Esophagus muscularis mucosa (tissue), 4 donors: ENCODE measurements around the gene LRRC3. TPM values are rescaled to one million over a fixed set of nuclear protein-coding genes. Genes with fewer than 3 reads are reported as not detected.

ENCODE experiments used
- DNase-seq: peaks from one replicate; pipeline ENCODE4 v3.0.0-alpha.2; 2017; ENCODE audit errors: extremely low spot score
- H3K27ac ChIP-seq, 4 donors: fragments of 200-600 bp; sonication (generic); replicated peaks in 1 of 4; 1 replicate in 3 of 4; 2 replicates in 1 of 4; pipeline ENCODE4 v1.5.1; 2016 to 2019; ENCODE audit warnings: mild to moderate bottlenecking in 1 of 4
- H3K27me3 ChIP-seq, 4 donors: fragments of 200-600 bp; sonication (generic); one replicate each; pipeline versions ENCODE4 v1.5.1 to v1.6.0; 2016 to 2019
- H3K36me3 ChIP-seq, 4 donors: fragments of 200-600 bp; sonication (generic); one replicate each; pipeline ENCODE4 v1.5.1; 2016 to 2019
- H3K4me1 ChIP-seq, 4 donors: fragments of 200-600 bp; sonication (generic); one replicate each; pipeline ENCODE4 v1.5.1; 2016 to 2019
- H3K4me3 ChIP-seq, 4 donors: fragments of 200-600 bp; sonication (generic); 1 replicate in 2 of 4; 2 replicates in 2 of 4; pipeline ENCODE4 v1.5.1; 2016 to 2019; ENCODE audit warnings: mild to moderate bottlenecking in 4 of 4, moderate library complexity in 1 of 4
- H3K9me3 ChIP-seq, 4 donors: fragments of 200-600 bp; sonication (generic); 1 replicate in 3 of 4; 2 replicates in 1 of 4; pipeline ENCODE4 v1.5.1; 2016 to 2019
- EP300 ChIP-seq: sonication (generic); formaldehyde crosslinking; IDR thresholded peaks from one replicate; pipeline ENCODE4 v1.6.1; 2017; ENCODE audit warnings: antibody characterized with exemption
- POLR2A ChIP-seq: fragments of 450-650 bp; IDR thresholded peaks from one replicate; pipeline ENCODE4 v1.6.1; 2017; ENCODE audit warnings: antibody characterized with exemption, moderate library complexity, mild to moderate bottlenecking, low read depth
- POLR2AphosphoS5 ChIP-seq, 2 donors: sonication (generic); formaldehyde crosslinking; IDR thresholded peaks; one replicate each; pipeline ENCODE4 v1.6.1; 2017; ENCODE audit warnings: antibody characterized with exemption in 2 of 2
- WGBS: methylation state at CpG from one replicate; pipeline ENCODE4 v1.1.5; 2018; 5-methylcytosine and 5-hydroxymethylcytosine counted together
- intact Hi-C: fragments of 100-400 bp; cut with DNase I; formaldehyde crosslinking; loops from one replicate; pipeline ENCODE4 v1.15.1; 2023
- total RNA-seq, 4 donors: library from RNA; depleted of rRNA; stranded (reverse); fragments of >200 nt; gene quantifications; one replicate each; pipeline versions ENCODE4 v1.1.0 to v1.2.1, GENCODE V29; 2016
- TF ChIP-seq, protein P1 (sequence below), 3 experiments: fragments of 200-600 bp in 2 of 3; fragments of 450-650 bp in 1 of 3; sonication (generic) in 2 of 3; IDR thresholded peaks; one replicate each; pipeline ENCODE4 v1.5.1; 2017 to 2019; ENCODE audit warnings: antibody characterized with exemption in 3 of 3, mild to moderate bottlenecking in 2 of 3, moderate library complexity in 1 of 3

LRRC3 gene
- total RNA-seq, 4 donors from 2014 or later = 3.3 to 6.6 (median 5.3) TPM

DNA sequence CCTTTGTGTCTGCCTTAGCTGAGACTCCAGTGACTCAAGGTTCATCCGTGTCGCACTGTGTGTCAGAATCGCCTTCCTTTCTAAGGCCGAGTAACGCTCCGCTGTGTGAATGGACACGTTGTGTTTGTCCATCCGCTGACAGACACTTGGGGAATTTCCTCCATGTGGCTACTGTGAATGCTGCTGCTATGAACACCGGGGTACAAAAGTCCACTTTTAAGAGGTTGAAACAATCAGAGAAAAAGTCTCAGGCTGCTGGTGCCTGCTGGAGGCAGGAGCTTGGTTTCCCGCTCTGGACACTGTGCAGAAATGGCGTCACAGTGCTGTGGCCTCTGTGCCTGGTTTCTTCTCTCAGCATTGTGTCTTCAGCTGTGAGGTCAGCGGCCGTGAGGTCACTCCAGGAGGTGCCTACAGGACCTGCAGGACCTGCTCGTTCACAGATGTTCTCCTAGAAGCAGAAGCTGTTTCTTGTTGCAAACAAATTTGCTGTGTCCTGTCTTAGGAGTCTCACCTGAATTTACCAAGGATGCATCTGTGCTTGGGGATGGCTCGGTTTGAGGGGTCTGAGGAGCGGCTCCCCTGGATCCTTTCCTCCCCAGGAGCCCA is 50.5 kb downstream of the LRRC3 start:
- 75% methylated on average over 16 of the region's 16 CpGs for WGBS
- peaks cover 0 to 76% (median 0%) of the 10 kb centered on the region in 4 donors for H3K27me3 ChIP-seq
- no peak for TF ChIP-seq EP300
- TF ChIP-seq, protein P1, sequence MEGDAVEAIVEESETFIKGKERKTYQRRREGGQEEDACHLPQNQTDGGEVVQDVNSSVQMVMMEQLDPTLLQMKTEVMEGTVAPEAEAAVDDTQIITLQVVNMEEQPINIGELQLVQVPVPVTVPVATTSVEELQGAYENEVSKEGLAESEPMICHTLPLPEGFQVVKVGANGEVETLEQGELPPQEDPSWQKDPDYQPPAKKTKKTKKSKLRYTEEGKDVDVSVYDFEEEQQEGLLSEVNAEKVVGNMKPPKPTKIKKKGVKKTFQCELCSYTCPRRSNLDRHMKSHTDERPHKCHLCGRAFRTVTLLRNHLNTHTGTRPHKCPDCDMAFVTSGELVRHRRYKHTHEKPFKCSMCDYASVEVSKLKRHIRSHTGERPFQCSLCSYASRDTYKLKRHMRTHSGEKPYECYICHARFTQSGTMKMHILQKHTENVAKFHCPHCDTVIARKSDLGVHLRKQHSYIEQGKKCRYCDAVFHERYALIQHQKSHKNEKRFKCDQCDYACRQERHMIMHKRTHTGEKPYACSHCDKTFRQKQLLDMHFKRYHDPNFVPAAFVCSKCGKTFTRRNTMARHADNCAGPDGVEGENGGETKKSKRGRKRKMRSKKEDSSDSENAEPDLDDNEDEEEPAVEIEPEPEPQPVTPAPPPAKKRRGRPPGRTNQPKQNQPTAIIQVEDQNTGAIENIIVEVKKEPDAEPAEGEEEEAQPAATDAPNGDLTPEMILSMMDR (IDR thresholded peaks at IDR 0.05) = no peak
- TF ChIP-seq POLR2AphosphoS5 (IDR thresholded peaks at IDR 0.05) = no peak
- no peak for TF ChIP-seq POLR2A

DNA sequence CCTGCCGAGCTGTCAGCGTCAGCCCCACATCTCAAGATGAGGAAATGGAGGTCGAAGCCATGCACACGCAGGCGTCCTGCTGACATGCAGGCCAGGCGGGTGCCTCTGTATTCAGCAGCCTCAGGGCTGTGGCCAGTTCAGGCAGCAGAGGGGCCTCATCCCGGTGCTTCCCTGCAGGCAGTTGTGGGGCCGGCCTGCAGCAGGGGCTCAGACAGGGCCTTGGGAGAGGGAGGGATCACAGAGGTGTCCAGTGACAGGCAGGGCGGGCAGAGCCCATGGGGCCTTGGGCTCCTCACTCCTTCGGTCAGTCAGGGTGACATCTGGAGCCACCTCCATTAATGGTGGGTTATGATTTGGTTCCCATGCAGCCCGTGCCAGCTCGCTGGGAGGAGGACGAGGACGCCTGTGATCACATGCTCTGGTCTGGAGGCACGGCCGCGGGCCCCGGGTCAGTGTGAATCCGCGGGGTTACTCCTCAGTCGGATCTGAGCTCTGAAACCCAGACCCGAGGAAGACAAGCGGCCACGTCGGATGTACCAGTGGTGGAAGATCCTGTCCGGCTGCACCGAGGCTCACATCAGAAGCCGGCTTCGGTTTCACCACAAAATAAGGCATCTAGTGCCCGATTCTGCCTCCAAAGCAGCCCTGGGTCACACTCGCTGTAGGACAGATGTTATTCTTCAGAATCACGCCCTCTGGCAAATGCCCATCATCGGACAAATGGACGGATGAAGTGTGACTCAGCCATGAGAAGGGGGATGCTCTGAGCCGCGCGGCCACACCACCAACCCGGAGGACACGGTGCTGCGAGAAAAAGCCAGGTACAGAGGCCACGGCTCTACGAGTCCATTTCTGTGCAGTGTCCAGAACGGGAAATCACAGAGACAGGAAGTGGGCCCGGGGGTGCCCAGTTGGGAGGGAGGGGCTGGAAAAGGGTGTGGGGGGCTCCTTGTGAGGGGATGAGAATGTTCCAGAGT is 51.3 kb downstream of the LRRC3 start:
- Histone ChIP-seq H3K27me3 (peaks cover 0 to 78% (median 0%) of the 10 kb centered on the region in 4 donors), H3K4me3 (no peak overlapping the region), H3K4me1 (peaks cover 7 to 10% (median 8%) of the 10 kb centered on the region in 4 donors), H3K9me3 (no peaks in the 10 kb centered on the region), H3K27ac (no peak overlapping the region), H3K36me3 (no peaks in the 10 kb centered on the region)
- TF ChIP-seq, protein P1 (IDR thresholded peaks at IDR 0.05) = no peak
- TF ChIP-seq POLR2A (no peak), EP300 (no peak), POLR2AphosphoS5 (IDR thresholded peaks at IDR 0.05) (no peak)
- WGBS = 76% methylated on average over 42 of the region's 44 CpGs
- intact Hi-C loops = no loop called here
- no peak for DNase-seq

More for the DNA sequence above, 50.5 kb downstream of the LRRC3 start:
- H3K9me3 ChIP-seq = no peaks in the 10 kb centered on the region
- no peak overlapping the region for H3K4me3 ChIP-seq
- H3K4me1 ChIP-seq = peaks cover 7 to 9% (median 7%) of the 10 kb centered on the region in 4 donors
- intact Hi-C loops = no loop called here
- no peak overlapping the region for H3K27ac ChIP-seq
- no peaks in the 10 kb centered on the region for H3K36me3 ChIP-seq
- DNase-seq = no peak

DNA sequence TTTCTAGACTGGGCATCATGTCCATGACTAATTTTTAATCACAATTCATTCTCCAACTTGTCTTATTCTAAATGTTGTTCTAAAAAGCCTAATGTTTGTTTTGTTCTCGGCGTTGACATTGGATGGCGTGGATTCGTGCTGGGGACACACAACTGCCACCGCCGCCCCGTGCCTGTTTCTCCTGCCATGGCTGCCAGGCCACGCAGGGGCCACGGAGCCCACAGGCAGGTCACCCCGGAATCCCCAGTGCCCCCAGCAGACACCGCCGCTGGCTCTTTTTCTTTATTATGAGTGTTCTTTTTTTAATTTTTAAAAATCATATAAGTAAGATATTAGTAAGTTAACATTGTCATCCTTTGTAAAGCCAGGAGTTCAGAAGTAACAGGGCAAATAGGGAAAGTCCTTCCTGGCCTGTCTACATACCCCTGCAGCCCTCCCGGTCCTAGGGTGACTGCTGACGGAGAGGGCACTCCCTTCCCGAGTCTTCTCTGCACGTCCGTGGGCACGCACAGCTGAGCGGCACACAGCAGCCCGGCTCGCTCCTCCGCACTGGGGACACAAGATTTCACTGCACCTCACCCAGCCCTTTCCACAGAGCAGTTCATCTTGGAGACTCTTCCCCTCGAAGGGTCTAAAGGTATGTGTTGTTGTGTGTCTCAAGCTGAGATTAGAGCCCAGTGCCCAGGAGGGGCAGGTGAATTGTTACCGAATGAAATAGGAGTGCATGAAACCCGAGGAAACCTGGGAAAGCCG is 52.5 kb downstream of the LRRC3 start:
- DNase-seq = no peak
- intact Hi-C loops = no loop called here
- peaks cover 7 to 10% (median 8%) of the 10 kb centered on the region in 4 donors for H3K4me1 ChIP-seq
- peaks cover 0 to 80% (median 0%) of the 10 kb centered on the region in 4 donors for H3K27me3 ChIP-seq
- H3K36me3 ChIP-seq = no peaks in the 10 kb centered on the region
- H3K9me3 ChIP-seq = no peaks in the 10 kb centered on the region
- H3K27ac ChIP-seq = no peak overlapping the region
- no peak for TF ChIP-seq POLR2AphosphoS5 (IDR thresholded peaks at IDR 0.05)
- TF ChIP-seq, protein P1 (IDR thresholded peaks at IDR 0.05) = no peak
- TF ChIP-seq EP300 = no peak
- no peak for TF ChIP-seq POLR2A
- H3K4me3 ChIP-seq = no peak overlapping the region
- WGBS = 89% methylated on average over 25 of the region's 26 CpGs

DNA sequence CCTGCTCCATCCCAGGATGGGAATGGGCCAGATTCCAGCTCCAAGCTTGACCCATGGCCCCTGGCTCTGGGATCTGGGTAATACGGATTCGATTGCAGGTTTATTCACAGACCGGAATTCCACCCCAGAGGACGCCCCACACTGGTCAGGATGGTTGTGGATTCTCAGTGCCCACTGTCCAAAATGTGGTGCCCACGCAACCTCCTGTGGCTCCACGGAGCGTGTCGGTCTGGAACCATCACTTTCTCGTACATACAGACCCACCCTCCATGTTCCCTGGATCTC is 53.1 kb downstream of the LRRC3 start:
- no peak overlapping the region for H3K4me3 ChIP-seq
- H3K9me3 ChIP-seq = no peaks in the 10 kb centered on the region
- H3K4me1 ChIP-seq = peaks cover 7 to 10% (median 8%) of the 10 kb centered on the region in 4 donors
- no peak for DNase-seq
- WGBS = 67% methylated on average over 5 of the region's 9 CpGs
- H3K27ac ChIP-seq = no peak overlapping the region
- no peaks in the 10 kb centered on the region for H3K36me3 ChIP-seq
- peaks cover 0 to 75% (median 0%) of the 10 kb centered on the region in 4 donors for H3K27me3 ChIP-seq
- intact Hi-C loops = no loop called here
- no peak for TF ChIP-seq POLR2AphosphoS5 (IDR thresholded peaks at IDR 0.05)
- no peak for TF ChIP-seq POLR2A
- TF ChIP-seq, protein P1 (IDR thresholded peaks at IDR 0.05) = no peak
- no peak for TF ChIP-seq EP300
